PFSK-1 (cell line): Measurements from ENCODE around the gene ABCA7.

Experiments used
- POLR2AphosphoS5 ChIP-seq: IDR thresholded peaks from 2 replicates; pipeline ENCODE4 v1.6.1; 2012; ENCODE audit warnings: low read depth, mild to moderate bottlenecking, control low read depth, low read length, moderate library complexity
- REST ChIP-seq, 2 experiments: IDR thresholded peaks; 2 replicates each; pipeline versions ENCODE4 v1.6.1 to v1.8.0; 2011 to 2012; ENCODE audit warnings: low read depth in 2 of 2, low read length in 2 of 2, control low read depth in 1 of 2, inconsistent platforms in 1 of 2, mild to moderate bottlenecking in 1 of 2, moderate library complexity in 1 of 2; ENCODE audit not compliant: insufficient read depth in 1 of 2
- SIN3A ChIP-seq: IDR thresholded peaks from 2 replicates; pipeline ENCODE4 v1.6.1; 2012; ENCODE audit warnings: mild to moderate bottlenecking, low read length, moderate library complexity, borderline replicate concordance; ENCODE audit not compliant: insufficient read depth
- TAF1 ChIP-seq: IDR thresholded peaks from 2 replicates; pipeline ENCODE4 v1.6.1; 2012; ENCODE audit warnings: low read length, control low read depth, borderline replicate concordance; ENCODE audit not compliant: insufficient read depth

- TF ChIP-seq POLR2AphosphoS5 (no peak), REST (IDR thresholded peaks at IDR 0.05; ENCODE audit: insufficient read depth in 1 of 2, low read depth in 2 of 2, low read length in 2 of 2) (no peak), TAF1 (no peak), SIN3A (no peak)
Measured at GRCh38 chr19:1049800-1050199, 9.9 kb downstream of the ABCA7 start.
